GM12874 (cell line): ENCODE results near the gene SMIM30.

Experiments used
- CTCF ChIP-seq: IDR thresholded peaks from 2 replicates; pipeline ENCODE4 v1.5.1; 2011; ENCODE audit warnings: low read depth, mild to moderate bottlenecking, control low read depth, low read length, moderate library complexity; ENCODE audit not compliant: insufficient read depth

The SMIM30 gene

DNA sequence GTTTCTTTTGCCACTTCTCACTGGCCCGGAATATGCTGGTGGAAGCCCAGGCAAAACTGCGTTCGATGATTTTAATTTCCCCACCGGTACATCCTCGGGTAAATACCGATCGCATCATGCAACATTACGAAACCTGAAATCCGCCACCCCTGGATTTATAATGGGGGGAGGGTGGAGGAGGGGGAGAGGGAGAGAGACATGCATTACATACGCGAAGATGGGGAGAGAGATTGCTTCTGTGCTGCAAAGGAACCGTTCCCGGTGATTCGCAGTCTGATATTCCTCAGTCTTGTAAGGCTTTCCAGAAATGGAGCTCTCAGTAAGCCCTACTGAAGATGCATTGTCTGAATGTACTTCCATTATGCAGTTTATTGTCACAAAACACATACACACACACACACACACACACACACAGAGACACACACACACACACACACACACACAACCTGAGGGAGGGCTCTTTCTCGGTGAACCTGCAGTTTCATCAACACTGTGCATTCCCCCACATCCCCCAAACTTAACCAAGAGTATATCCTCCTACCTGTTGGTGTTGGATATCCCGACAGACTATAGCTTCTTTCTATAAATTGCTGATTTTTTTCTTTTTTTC, 32.5 kb downstream of the SMIM30 start:
- TF ChIP-seq CTCF, result no peak

DNA sequence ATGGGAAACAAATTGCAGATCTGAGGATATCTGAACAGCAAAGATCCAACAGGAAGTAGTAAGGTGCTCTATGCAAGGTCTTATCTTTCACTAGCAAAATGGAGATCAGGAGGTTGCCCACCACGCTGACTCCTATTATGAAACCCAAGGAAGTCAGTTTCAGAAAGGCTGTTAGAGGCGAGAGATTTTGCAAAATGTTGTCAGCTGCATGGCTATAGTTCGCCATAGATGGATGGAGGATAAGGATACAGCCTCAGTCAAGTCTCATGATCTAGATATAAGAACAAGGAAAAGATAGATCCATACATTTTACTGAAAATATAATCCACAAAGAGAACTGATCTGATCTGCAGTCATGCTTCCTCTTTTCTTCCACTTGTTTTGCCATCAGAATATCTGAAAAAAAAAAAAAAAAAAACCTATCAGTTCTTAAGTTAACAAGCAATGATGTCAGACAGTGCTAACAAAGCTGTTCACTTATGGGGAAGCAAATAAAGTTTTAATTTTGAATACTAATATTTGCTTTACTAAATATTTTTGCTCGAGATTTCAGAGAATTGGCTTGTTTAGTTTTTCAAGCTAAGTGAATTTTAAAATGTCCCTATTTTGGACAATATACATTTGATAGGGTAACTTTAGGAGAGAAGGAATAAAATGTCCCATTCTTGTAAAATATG, 33.7 kb downstream of the SMIM30 start:
- TF ChIP-seq CTCF, result no peak

DNA sequence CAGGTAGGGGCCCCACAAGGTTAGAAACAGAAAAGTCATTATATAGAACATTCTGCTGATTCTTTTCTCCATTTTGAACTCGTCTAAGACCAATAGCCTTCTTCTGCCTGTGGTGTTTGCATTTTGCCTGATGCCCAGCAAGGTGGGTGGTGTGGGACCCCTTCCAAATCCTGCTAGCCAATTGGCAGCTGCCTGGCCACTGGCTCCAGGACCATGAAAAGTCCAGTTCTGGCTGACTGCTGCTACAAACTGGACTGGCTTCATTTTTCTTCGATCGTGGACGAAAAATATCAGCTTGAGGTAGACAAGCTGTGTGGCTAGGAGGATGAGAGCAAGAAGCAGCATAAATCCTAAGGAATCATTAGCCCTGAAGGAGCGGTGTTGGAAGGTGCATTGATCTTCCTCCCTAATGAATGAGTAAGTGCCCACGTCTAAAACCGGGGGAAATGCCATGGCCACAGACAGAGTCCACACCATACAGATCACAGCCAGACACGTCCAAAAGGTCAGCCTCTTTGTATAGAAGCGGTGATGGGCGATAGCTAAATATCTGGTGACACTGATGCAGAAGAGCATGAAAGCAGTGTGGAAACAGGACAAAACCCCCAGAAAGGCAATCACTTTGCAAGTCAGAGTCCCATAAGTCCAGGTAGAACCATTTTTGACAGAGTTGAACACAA, 34.4 kb downstream of the SMIM30 start:
- no peak for TF ChIP-seq CTCF

DNA sequence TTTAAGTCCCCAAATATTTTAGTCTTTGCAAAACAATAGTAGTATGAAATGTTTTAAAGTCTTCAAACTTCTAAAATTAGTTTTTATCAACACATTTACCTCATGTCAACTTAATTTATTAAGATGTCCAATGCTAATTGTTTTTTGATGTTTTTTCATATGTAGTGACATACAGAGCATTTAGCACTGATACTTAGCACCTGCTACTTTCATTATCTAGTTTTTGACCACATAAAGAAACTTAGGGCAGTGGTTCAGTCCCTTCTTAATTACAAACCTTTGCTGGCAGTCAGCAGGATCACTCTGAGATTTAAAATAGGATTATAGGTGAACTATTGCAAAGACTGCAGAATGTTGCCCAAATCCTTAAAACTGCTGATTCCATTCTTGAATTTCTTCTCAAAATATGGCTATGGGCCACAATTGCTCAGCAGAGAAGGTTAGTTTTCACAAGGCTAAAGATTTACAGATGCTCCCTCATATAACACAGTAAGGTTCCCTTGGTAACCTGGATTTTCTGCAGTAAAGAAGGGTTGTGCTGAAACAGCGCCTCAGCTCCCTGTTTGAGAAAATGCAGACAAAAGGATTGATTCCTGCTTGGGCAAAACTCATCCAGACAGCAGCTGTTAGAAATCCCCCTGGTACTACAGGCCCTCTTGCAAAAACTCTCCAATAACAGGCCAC, 35.1 kb downstream of the SMIM30 start:
- TF ChIP-seq CTCF, result no peak

GRCh38 chr7:113078331-113078730, 40.0 kb downstream of the SMIM30 start:
- no peak for TF ChIP-seq CTCF

- TF ChIP-seq CTCF, result no peak
These were observed 41.7 kb downstream of the SMIM30 start for GRCh38 chr7:113076703-113077102.

- no peak for TF ChIP-seq CTCF
These were observed 46.9 kb downstream of the SMIM30 start for GRCh38 chr7:113071465-113071864.
